ENCODE data around the gene SLC35B2. TPM values are rescaled to one million over a fixed set of nuclear protein-coding genes. Genes with fewer than 3 reads are reported as not detected.

The SLC35B2 gene
- total RNA-seq, 1 donor = 94.1 TPM

DNA sequence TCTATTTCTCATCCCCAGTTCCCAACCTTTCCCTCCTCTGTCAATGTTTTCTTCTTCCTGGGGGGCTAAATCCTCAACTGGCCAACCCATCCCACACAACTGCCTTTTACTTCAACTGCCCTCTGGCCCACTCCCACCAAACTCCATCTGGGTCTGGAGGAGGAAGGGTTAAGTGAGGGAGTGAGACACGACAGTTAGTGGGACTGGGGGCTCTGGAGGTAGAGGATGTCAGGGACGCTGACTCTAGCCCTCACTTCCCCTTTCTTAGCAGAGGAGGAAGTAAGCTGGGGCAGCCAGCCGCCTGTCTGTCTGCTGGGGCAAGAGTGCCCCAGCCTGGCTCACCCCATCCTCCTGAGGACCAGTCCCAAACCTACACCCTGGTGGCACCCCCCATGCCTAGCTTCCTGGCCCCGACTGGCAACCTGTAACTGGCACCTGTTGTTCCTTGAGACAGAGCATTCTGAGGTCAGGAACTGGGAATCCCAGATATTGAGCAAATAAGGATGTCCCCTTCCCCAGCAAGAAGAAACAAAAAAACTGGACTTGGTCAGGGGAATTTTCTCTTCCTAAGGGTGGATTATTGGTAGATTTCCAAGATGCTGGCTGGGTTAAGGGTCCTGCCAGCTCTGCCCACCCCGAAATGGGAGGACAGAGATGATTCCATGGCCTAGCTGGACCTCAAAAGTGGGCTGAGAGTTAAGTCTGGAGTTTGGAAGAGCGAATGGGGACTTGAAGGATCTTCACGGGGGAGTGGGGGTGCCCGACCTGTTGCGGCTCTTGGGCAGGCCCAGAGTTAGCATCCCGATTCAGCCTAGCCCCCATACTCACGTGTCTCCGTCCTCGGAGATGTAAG is 7.1 kb upstream of the SLC35B2 start:
- H3K27ac ChIP-seq (ENCODE audit: low read depth, low read length) = peak overlapping the region; percentile 60
- peak overlapping the region; percentile 92 for H3K4me2 ChIP-seq (ENCODE audit: insufficient read depth, low read length)

GRCh38 chr6:44263354-44264100 is 6.2 kb upstream of the SLC35B2 start:
- Histone ChIP-seq H3K36me3 (ENCODE audit: insufficient read depth, low read length) (peaks cover 10% of the 10 kb centered on the region), H3K79me2 (ENCODE audit: insufficient read depth, low read length) (peaks cover 25% of the 10 kb centered on the region), H4K20me1 (ENCODE audit: insufficient read depth, low read length) (peaks cover 8% of the 10 kb centered on the region), H2AFZ (ENCODE audit: low read length) (no peak overlapping the region), H3K27me3 (ENCODE audit: insufficient read depth, low read length) (peaks cover 5% of the 10 kb centered on the region), H3K27ac (ENCODE audit: low read depth, low read length) (no peak overlapping the region), H3K4me1 (ENCODE audit: insufficient read depth, low read length) (peaks cover 15% of the 10 kb centered on the region), H3K4me3 (ENCODE audit: insufficient read depth, low read length) (peak overlapping the region; percentile 90), H3K4me2 (ENCODE audit: insufficient read depth, low read length) (peak overlapping the region; percentile 92), H3K9me3 (ENCODE audit: low read depth, low read length) (no peaks in the 10 kb centered on the region)
- TF ChIP-seq, protein P1, sequence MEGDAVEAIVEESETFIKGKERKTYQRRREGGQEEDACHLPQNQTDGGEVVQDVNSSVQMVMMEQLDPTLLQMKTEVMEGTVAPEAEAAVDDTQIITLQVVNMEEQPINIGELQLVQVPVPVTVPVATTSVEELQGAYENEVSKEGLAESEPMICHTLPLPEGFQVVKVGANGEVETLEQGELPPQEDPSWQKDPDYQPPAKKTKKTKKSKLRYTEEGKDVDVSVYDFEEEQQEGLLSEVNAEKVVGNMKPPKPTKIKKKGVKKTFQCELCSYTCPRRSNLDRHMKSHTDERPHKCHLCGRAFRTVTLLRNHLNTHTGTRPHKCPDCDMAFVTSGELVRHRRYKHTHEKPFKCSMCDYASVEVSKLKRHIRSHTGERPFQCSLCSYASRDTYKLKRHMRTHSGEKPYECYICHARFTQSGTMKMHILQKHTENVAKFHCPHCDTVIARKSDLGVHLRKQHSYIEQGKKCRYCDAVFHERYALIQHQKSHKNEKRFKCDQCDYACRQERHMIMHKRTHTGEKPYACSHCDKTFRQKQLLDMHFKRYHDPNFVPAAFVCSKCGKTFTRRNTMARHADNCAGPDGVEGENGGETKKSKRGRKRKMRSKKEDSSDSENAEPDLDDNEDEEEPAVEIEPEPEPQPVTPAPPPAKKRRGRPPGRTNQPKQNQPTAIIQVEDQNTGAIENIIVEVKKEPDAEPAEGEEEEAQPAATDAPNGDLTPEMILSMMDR (IDR thresholded peaks at IDR 0.05; ENCODE audit: extremely low read depth, low read depth, low read length) = no peak
- DNase-seq (ENCODE audit: insufficient read length, low spot score, missing footprints) = peak; percentile 91

More for the DNA sequence above, 7.1 kb upstream of the SLC35B2 start:
- Histone ChIP-seq H2AFZ (ENCODE audit: low read length) (peak overlapping the region; percentile 86), H3K27me3 (ENCODE audit: insufficient read depth, low read length) (peaks cover 13% of the 10 kb centered on the region), H3K79me2 (ENCODE audit: insufficient read depth, low read length) (peaks cover 25% of the 10 kb centered on the region), H4K20me1 (ENCODE audit: insufficient read depth, low read length) (peaks cover 8% of the 10 kb centered on the region), H3K9me3 (ENCODE audit: low read depth, low read length) (no peaks in the 10 kb centered on the region), H3K4me3 (ENCODE audit: insufficient read depth, low read length) (peak overlapping the region; percentile 90), H3K4me1 (ENCODE audit: insufficient read depth, low read length) (peaks cover 15% of the 10 kb centered on the region), H3K36me3 (ENCODE audit: insufficient read depth, low read length) (peaks cover 10% of the 10 kb centered on the region)
- DNase-seq (ENCODE audit: insufficient read length, low spot score, missing footprints) = peak; percentile 78
- TF ChIP-seq, protein P1 (IDR thresholded peaks at IDR 0.05; ENCODE audit: extremely low read depth, low read depth, low read length) = no peak

GRCh38 chr6:44262467-44263353 is 5.4 kb upstream of the SLC35B2 start:
- Histone ChIP-seq H4K20me1 (ENCODE audit: insufficient read depth, low read length) (peaks cover 8% of the 10 kb centered on the region), H3K4me2 (ENCODE audit: insufficient read depth, low read length) (peak overlapping the region; percentile 92), H2AFZ (ENCODE audit: low read length) (no peak overlapping the region), H3K4me1 (ENCODE audit: insufficient read depth, low read length) (peaks cover 18% of the 10 kb centered on the region), H3K4me3 (ENCODE audit: insufficient read depth, low read length) (peak overlapping the region; percentile 90), H3K79me2 (ENCODE audit: insufficient read depth, low read length) (peaks cover 25% of the 10 kb centered on the region), H3K27ac (ENCODE audit: low read depth, low read length) (no peak overlapping the region), H3K27me3 (ENCODE audit: insufficient read depth, low read length) (no peaks in the 10 kb centered on the region), H3K9me3 (ENCODE audit: low read depth, low read length) (no peaks in the 10 kb centered on the region), H3K36me3 (ENCODE audit: insufficient read depth, low read length) (peaks cover 10% of the 10 kb centered on the region)
- DNase-seq (ENCODE audit: insufficient read length, low spot score, missing footprints) = peak; percentile 77
- TF ChIP-seq, protein P1 (IDR thresholded peaks at IDR 0.05; ENCODE audit: extremely low read depth, low read depth, low read length) = no peak

All from osteoblast (primary cell).